Hepatocyte (in vitro differentiated cells): ENCODE results near the gene MEIS2.

Experiments used
- CTCF ChIP-seq: fragments of 200-600 bp; sonication (generic); IDR thresholded peaks from 2 replicates; pipeline ENCODE4 v1.5.1; 2016; ENCODE audit warnings: antibody characterized with exemption, mild to moderate bottlenecking; ENCODE audit not compliant: poor library complexity
- EZH2 ChIP-seq: fragments of 200-600 bp; sonication (generic); IDR thresholded peaks from 2 replicates; pipeline ENCODE4 v1.6.1; 2016; ENCODE audit warnings: antibody characterized with exemption, mild to moderate bottlenecking, borderline replicate concordance

- TF ChIP-seq CTCF (no peak), EZH2 (no peak)
Observed at GRCh38 chr15:37014137-37014536, 86.2 kb downstream of the MEIS2 start.
